B cell (primary cell): ENCODE data around the gene RNF167.

Source experiments
- CTCF ChIP-seq: fragments of 200-600 bp; IDR thresholded peaks from one replicate; pipeline ENCODE4 v1.8.0; 2022; ENCODE audit warnings: antibody characterized with exemption, mild to moderate bottlenecking
- EZH2 ChIP-seq: IDR thresholded peaks from 2 replicates; pipeline ENCODE4 v1.6.1; 2012; ENCODE audit warnings: borderline replicate concordance, low read depth, mild to moderate bottlenecking, moderate library complexity, low read length; ENCODE audit not compliant: insufficient read depth, poor library complexity, severe bottlenecking

DNA sequence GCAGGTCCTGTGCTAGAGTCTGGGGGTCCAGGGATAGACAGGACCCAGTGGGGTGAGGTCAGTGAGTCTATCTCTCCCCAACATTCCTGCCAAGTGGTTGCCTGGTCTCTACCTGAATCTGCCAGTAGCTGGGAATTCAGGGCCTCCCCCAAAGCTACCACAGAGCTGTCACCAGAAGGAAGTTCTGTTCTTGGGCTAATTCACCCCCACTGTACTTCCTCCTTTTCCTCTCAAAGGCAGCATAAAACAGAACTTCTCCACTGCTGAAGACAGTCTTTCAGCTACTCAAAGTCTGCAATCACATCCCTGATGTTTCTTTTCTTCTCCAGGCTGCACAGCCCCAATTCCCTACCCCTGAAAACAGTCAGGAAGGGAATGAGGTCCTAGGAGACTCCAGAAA is 38.7 kb downstream of the RNF167 start:
- TF ChIP-seq CTCF: no peak
- no peak for TF ChIP-seq EZH2
